H1 (cell line): Measurements from ENCODE around the gene DLX2. TPM values are rescaled to one million over a fixed set of nuclear protein-coding genes. Genes with fewer than 3 reads are reported as not detected.

Experiments
- CTCF ChIA-PET: fragments of 300-600 bp; sonication (Branson Sonifier 250); formaldehyde crosslinking; loops from one replicate; lab custom pipeline; 2021; ENCODE audit not compliant: partially characterized antibody; lab: Charles Lee
- POLR2A ChIA-PET: fragments of 300-600 bp; sonication (Branson Sonifier 250); formaldehyde crosslinking; loops from one replicate; lab custom pipeline; 2021; ENCODE audit warnings: inconsistent platforms; ENCODE audit not compliant: partially characterized antibody; lab: Charles Lee
- DNase-seq, 2 experiments: peaks; one replicate each; pipeline versions ENCODE4 v3.0.0 to v3.0.0-alpha.2; 2010 to 2022; ENCODE audit warnings: low spot score in 2 of 2, low read depth in 1 of 2, mixed read lengths in 1 of 2
- FAIRE-seq: peaks from 2 replicates; lab custom pipeline; 2011; peaks lifted over from hg19 to GRCh38; lab: Jason Lieb, UNC
- H2AFZ ChIP-seq: 2 replicates; pipeline ENCODE4 v1.8.1; 2012; ENCODE audit warnings: low read length, inconsistent platforms
- H2AK5ac ChIP-seq: 2 replicates; pipeline ENCODE4 v1.6.1; 2013; ENCODE audit warnings: low read depth, low read length
- H2BK120ac ChIP-seq: replicated peaks from 2 replicates; pipeline ENCODE3; 2013; ENCODE audit warnings: low read depth, low read length, inconsistent platforms
- H2BK12ac ChIP-seq: 2 replicates; pipeline ENCODE4 v1.6.1; 2013; ENCODE audit warnings: low read depth, low read length
- H2BK15ac ChIP-seq: 2 replicates; pipeline ENCODE4 v1.6.1; 2013; ENCODE audit warnings: low read length
- H2BK20ac ChIP-seq: 2 replicates; pipeline ENCODE4 v1.6.1; 2013; ENCODE audit warnings: low read length
- H2BK5ac ChIP-seq: 2 replicates; pipeline ENCODE4 v1.6.1; 2013; ENCODE audit warnings: low read depth, low read length
- H3K14ac ChIP-seq: 2 replicates; pipeline ENCODE4 v1.6.1; 2013; ENCODE audit warnings: inconsistent platforms; ENCODE audit not compliant: insufficient read length
- H3K18ac ChIP-seq: 2 replicates; pipeline ENCODE4 v1.6.1; 2013; ENCODE audit warnings: low read length; ENCODE audit errors: extremely low read depth
- H3K23ac ChIP-seq: 2 replicates; pipeline ENCODE4 v1.6.1; 2013; ENCODE audit warnings: inconsistent platforms; ENCODE audit not compliant: insufficient read length
- H3K23me2 ChIP-seq: 2 replicates; pipeline ENCODE4 v1.6.1; 2013; ENCODE audit warnings: low read depth, low read length
- H3K27ac ChIP-seq: 2 replicates; pipeline ENCODE4 v1.6.1; 2011; ENCODE audit warnings: low read depth, low read length, inconsistent platforms
- H3K27me3 ChIP-seq, 4 experiments: replicated peaks in 1 of 4; 1 replicate in 1 of 4; 2 replicates in 3 of 4; pipeline versions ENCODE4 v1.6.1 to v1.8.1; 2011 to 2013; ENCODE audit warnings: low read length in 3 of 4, mild to moderate bottlenecking in 3 of 4, inconsistent platforms in 2 of 4, mixed read lengths in 2 of 4, moderate library complexity in 1 of 4; ENCODE audit not compliant: control insufficient read depth in 3 of 4, insufficient read depth in 3 of 4; ENCODE audit errors: extremely low read depth in 1 of 4
- H3K36me3 ChIP-seq, 4 experiments: 2 replicates each; pipeline versions ENCODE4 v1.6.1 to v1.8.1; 2011 to 2013; ENCODE audit warnings: mild to moderate bottlenecking in 4 of 4, low read length in 3 of 4, moderate library complexity in 2 of 4, control low read depth in 1 of 4, inconsistent platforms in 1 of 4; ENCODE audit not compliant: insufficient read depth in 4 of 4, control insufficient read depth in 2 of 4
- H3K4ac ChIP-seq: replicated peaks from 2 replicates; pipeline ENCODE3; 2013; ENCODE audit warnings: low read length, low read depth, mixed read lengths, inconsistent platforms; ENCODE audit not compliant: insufficient read length
- H3K4me1 ChIP-seq, 4 experiments: replicated peaks in 1 of 4; 1 replicate in 1 of 4; 2 replicates in 3 of 4; pipeline versions ENCODE4 v1.6.1 to v1.8.1; 2011 to 2013; ENCODE audit warnings: low read length in 3 of 4, inconsistent platforms in 2 of 4, mixed read lengths in 1 of 4; ENCODE audit not compliant: insufficient read depth in 4 of 4, control insufficient read depth in 3 of 4
- H3K4me2 ChIP-seq, 2 experiments: 2 replicates each; pipeline versions ENCODE4 v1.6.1 to v1.8.1; 2011 to 2013; ENCODE audit warnings: low read depth in 2 of 2, low read length in 2 of 2, control low read depth in 1 of 2, inconsistent platforms in 1 of 2, mild to moderate bottlenecking in 1 of 2; ENCODE audit not compliant: insufficient read depth in 1 of 2
- H3K4me3 ChIP-seq, 4 experiments: fragments of 200-600, 300-600 bp in 1 of 4; sonication (generic), shearing (Covaris generic), sonication (Bioruptor Twin) in 1 of 4; 2 replicates each; pipeline versions ENCODE4 v1.5.1 to v1.8.1; 2011 to 2016; ENCODE audit warnings: low read length in 4 of 4, low read depth in 3 of 4, control low read depth in 2 of 4, inconsistent platforms in 2 of 4, mild to moderate bottlenecking in 2 of 4, mixed read lengths in 1 of 4, moderate library complexity in 1 of 4; ENCODE audit not compliant: insufficient read depth in 2 of 4; ENCODE audit errors: extremely low read depth in 1 of 4
- H3K56ac ChIP-seq: replicated peaks from 2 replicates; pipeline ENCODE3; 2013; ENCODE audit warnings: low read depth, mild to moderate bottlenecking, mixed read lengths, low read length, inconsistent platforms; ENCODE audit not compliant: insufficient read length
- H3K79me1 ChIP-seq: 2 replicates; pipeline ENCODE4 v1.6.1; 2013; ENCODE audit warnings: low read depth, low read length, control low read depth
- H3K79me2 ChIP-seq, 2 experiments: 2 replicates each; pipeline versions ENCODE4 v1.6.1 to v1.8.1; 2012 to 2013; ENCODE audit warnings: low read length in 2 of 2, mild to moderate bottlenecking in 2 of 2, inconsistent platforms in 1 of 2; ENCODE audit not compliant: insufficient read depth in 2 of 2, control insufficient read depth in 1 of 2
- H3K9ac ChIP-seq, 4 experiments: replicated peaks in 1 of 4; 1 replicate in 1 of 4; 2 replicates in 3 of 4; pipeline versions ENCODE4 v1.6.1 to v1.8.1; 2011 to 2013; ENCODE audit warnings: low read depth in 3 of 4, low read length in 3 of 4, control low read depth in 2 of 4, mild to moderate bottlenecking in 2 of 4, moderate library complexity in 2 of 4, inconsistent platforms in 1 of 4; ENCODE audit errors: extremely low read depth in 1 of 4
- H3K9me3 ChIP-seq, 2 experiments: 2 replicates each; pipeline versions ENCODE4 v1.6.1 to v1.8.1; 2012 to 2013; ENCODE audit warnings: mild to moderate bottlenecking in 2 of 2, moderate library complexity in 2 of 2, control low read depth in 1 of 2, inconsistent platforms in 1 of 2, low read depth in 1 of 2, low read length in 1 of 2, mixed read lengths in 1 of 2; ENCODE audit not compliant: insufficient read depth in 2 of 2
- H4K20me1 ChIP-seq, 2 experiments: replicated peaks in 1 of 2; 2 replicates each; pipeline versions ENCODE3 to v1.8.1; 2011 to 2013; ENCODE audit warnings: inconsistent platforms in 2 of 2, low read length in 2 of 2, mild to moderate bottlenecking in 1 of 2; ENCODE audit not compliant: insufficient read depth in 2 of 2, control insufficient read depth in 1 of 2
- H4K5ac ChIP-seq: 2 replicates; pipeline ENCODE4 v1.6.1; 2013; ENCODE audit warnings: low read length, low read depth, mixed read lengths, inconsistent platforms; ENCODE audit not compliant: insufficient read length
- H4K8ac ChIP-seq: 2 replicates; pipeline ENCODE4 v1.8.0; 2013; ENCODE audit warnings: mild to moderate bottlenecking, moderate library complexity, low read length, inconsistent platforms; ENCODE audit not compliant: insufficient read depth; ENCODE audit errors: extremely low read depth
- H4K91ac ChIP-seq: replicated peaks from 2 replicates; pipeline ENCODE3; 2013; ENCODE audit warnings: low read length, mixed read lengths, inconsistent platforms; ENCODE audit not compliant: insufficient read length
- BRCA1 ChIP-seq: IDR thresholded peaks from 2 replicates; pipeline ENCODE4 v1.6.1; 2012; ENCODE audit warnings: low read depth, low read length, improper control_type of control experiment
- GABPA ChIP-seq: IDR thresholded peaks from 2 replicates; pipeline ENCODE4 v1.6.1; 2011; ENCODE audit warnings: mild to moderate bottlenecking, low read length, moderate library complexity, borderline replicate concordance; ENCODE audit not compliant: insufficient read depth
- KDM5A ChIP-seq: fragments of 200-600 bp; IDR thresholded peaks from 2 replicates; pipeline ENCODE4 v1.7.1; 2012; ENCODE audit warnings: mild to moderate bottlenecking, low read length, inconsistent platforms, mixed read lengths
- MAX ChIP-seq: IDR thresholded peaks from 2 replicates; pipeline ENCODE4 v1.6.1; 2012; ENCODE audit warnings: inconsistent platforms
- POU5F1 ChIP-seq: IDR thresholded peaks from 2 replicates; pipeline ENCODE4 v1.6.1; 2011; ENCODE audit warnings: low read depth, mild to moderate bottlenecking, low read length, moderate library complexity
- RAD21 ChIP-seq, 2 experiments: IDR thresholded peaks in 1 of 2; conservative IDR thresholded peaks in 1 of 2; 2 replicates each; pipeline ENCODE4 v1.6.1; 2011; ENCODE audit warnings: low read depth in 2 of 2, low read length in 2 of 2, improper control_type of control experiment in 1 of 2, inconsistent platforms in 1 of 2, mild to moderate bottlenecking in 1 of 2, moderate library complexity in 1 of 2
- SP1 ChIP-seq: IDR thresholded peaks from 2 replicates; pipeline ENCODE4 v1.6.1; 2011; ENCODE audit warnings: low read depth, low read length
- SP4 ChIP-seq: IDR thresholded peaks from 2 replicates; pipeline ENCODE4 v1.6.1; 2012; ENCODE audit warnings: low read length, inconsistent platforms
- SRF ChIP-seq: IDR thresholded peaks from 2 replicates; pipeline ENCODE4 v1.6.1; 2011; ENCODE audit warnings: mild to moderate bottlenecking, low read depth, low read length, moderate library complexity
- TEAD4 ChIP-seq: IDR thresholded peaks from 2 replicates; pipeline ENCODE4 v1.6.1; 2012; ENCODE audit warnings: low read depth, low read length, inconsistent platforms, mixed read lengths
- YY1 ChIP-seq: IDR thresholded peaks from 2 replicates; pipeline ENCODE4 v1.6.1; 2011; ENCODE audit warnings: low read depth, mild to moderate bottlenecking, low read length
- WGBS, 2 experiments: shearing (Covaris generic) in 1 of 2; methylation state at CpG; one replicate each; pipeline versions ENCODE4 v1.1.6 to v1.1.7; 2013 to 2015; ENCODE audit warnings: low lambda C conversion rate in 2 of 2, mixed read lengths in 2 of 2, inconsistent platforms in 1 of 2, low coverage in 1 of 2, missing lambda C conversion rate in 1 of 2; ENCODE audit not compliant: insufficient replicate concordance in 2 of 2, insufficient coverage in 1 of 2, insufficient read length in 1 of 2; ENCODE audit errors: extremely low coverage in 1 of 2, missing lambda C conversion rate in 1 of 2; 5-methylcytosine and 5-hydroxymethylcytosine counted together
- polyA plus RNA-seq, 7 experiments: library from polyadenylated mRNA; depleted of rRNA in 3 of 7; stranded (reverse) in 5 of 7; unstranded in 2 of 7; fragments of >200 nt in 5 of 7; fragments of 200-250 nt in 2 of 7; gene quantifications; 1 replicate in 5 of 7; 2 replicates in 1 of 7; 4 replicates in 1 of 7; pipeline versions ENCODE4 v1.2.1 to v1.2.3, GENCODE V29; 2011 to 2013; ENCODE audit warnings: missing spikeins in 2 of 7, mixed read lengths in 2 of 7
- total RNA-seq: library from RNA; stranded (reverse); fragmentation: NEBNext Ultra II Directional; extraction: Animal tissue kit (Norgen Biotek cat#: 25700); gene quantifications from 2 replicates; pipeline ENCODE4 v1.2.1, GENCODE V29; 2021

The DLX2 gene
- total and polyA plus RNA-seq, 2 of the 8 experiments (the other 6 are each of a cell fraction or from before 2014, with no cell fraction given) = 0.45 TPM; not detected in 1

- POLR2A ChIA-PET = no interaction called here
- no peak for TF ChIP-seq SP4
- TF ChIP-seq TEAD4 = no peak
- TF ChIP-seq KDM5A = no peak
- no peak for TF ChIP-seq SRF
- no peak for TF ChIP-seq MAX
- no peak for TF ChIP-seq SP1
- TF ChIP-seq YY1 = no peak
- TF ChIP-seq GABPA = no peak
- TF ChIP-seq POU5F1 = no peak
- TF ChIP-seq RAD21 (IDR thresholded peaks at IDR 0.05 in 1 of 2, conservative IDR thresholded peaks at IDR 0.05 in 1 of 2; ENCODE audit: low read depth in 2 of 2, low read length in 2 of 2) = no peak
- no peak for TF ChIP-seq BRCA1
Measured at GRCh38 chr2:172049567-172050120, 53.1 kb downstream of the DLX2 start.

More at GRCh38 chr2:172049567-172050120, 53.1 kb downstream of the DLX2 start:
- CTCF ChIA-PET = interaction anchor here (1.1 to 1.2 kb wide), 2 partner anchors 10 to 63 kb away, joined by 4 read pairs; no protein-coding TSS in a partner anchor
- FAIRE-seq = no peak
- H3K4ac ChIP-seq = no peak overlapping the region
- no peak overlapping the region for H3K18ac ChIP-seq
- no peaks in the 10 kb centered on the region for H3K27me3 ChIP-seq
- no peak for DNase-seq
- no peak overlapping the region for H2BK120ac ChIP-seq
- H3K4me3 ChIP-seq = no peak overlapping the region
- H4K20me1 ChIP-seq = no peaks in the 10 kb centered on the region
- H3K9me3 ChIP-seq = no peaks in the 10 kb centered on the region
- H4K8ac ChIP-seq = no peak overlapping the region
- no peak overlapping the region for H3K4me2 ChIP-seq
- 85% methylated on average over 2 of the region's 2 CpGs; no CpG with 5 or more reads in 1 of the 2 experiments for WGBS, 2 experiments
- no peaks in the 10 kb centered on the region for H3K23me2 ChIP-seq
- no peak overlapping the region for H3K23ac ChIP-seq
- H2AK5ac ChIP-seq = no peak overlapping the region
- no peak overlapping the region for H2BK12ac ChIP-seq
- H4K91ac ChIP-seq = no peak overlapping the region
- H3K4me1 ChIP-seq = no peaks in the 10 kb centered on the region; a peak in 2 of 7 replicates
- no peak overlapping the region for H3K56ac ChIP-seq
- H3K36me3 ChIP-seq = no peaks in the 10 kb centered on the region
- H3K14ac ChIP-seq = no peak overlapping the region
- H4K5ac ChIP-seq = no peak overlapping the region
- H2AFZ ChIP-seq = no peak overlapping the region
- no peak overlapping the region for H2BK20ac ChIP-seq
- H3K79me2 ChIP-seq = no peaks in the 10 kb centered on the region
- H2BK5ac ChIP-seq = no peak overlapping the region
- H3K27ac ChIP-seq = no peak overlapping the region
- no peak overlapping the region for H2BK15ac ChIP-seq
- H3K9ac ChIP-seq = no peak overlapping the region
- H3K79me1 ChIP-seq = no peaks in the 10 kb centered on the region
